ENCODE results near the gene ISCU.

Gene ISCU

GRCh38 chr12:108613548-108613947 is 51.2 kb downstream of the ISCU start:
- TF ChIP-seq CTCF (IDR thresholded peaks at IDR 0.05) = no peak
- H3K27me3 Mint-ChIP-seq (ENCODE audit: low read depth, poor library complexity) = peaks cover 20% of the 10 kb centered on the region
- H3K4me3 Mint-ChIP-seq = no peak overlapping the region
- H3K27ac Mint-ChIP-seq = no peak overlapping the region
- peaks cover 7% of the 10 kb centered on the region for H3K9me3 Mint-ChIP-seq
- peaks cover 18% of the 10 kb centered on the region for H3K4me1 Mint-ChIP-seq
- DNase-seq = no peak
- H3K36me3 Mint-ChIP-seq (ENCODE audit: low read depth) = no peaks in the 10 kb centered on the region

- no peak for TF ChIP-seq CTCF (IDR thresholded peaks at IDR 0.05)
- no peak for DNase-seq
- Mint-ChIP-seq H3K9me3 (peaks cover 7% of the 10 kb centered on the region), H3K4me3 (no peak overlapping the region), H3K4me1 (peaks cover 22% of the 10 kb centered on the region), H3K36me3 (ENCODE audit: low read depth) (no peaks in the 10 kb centered on the region), H3K27ac (no peak overlapping the region), H3K27me3 (ENCODE audit: low read depth, poor library complexity) (peaks cover 22% of the 10 kb centered on the region)
Observed at GRCh38 chr12:108614041-108614440, 51.6 kb downstream of the ISCU start.

- Mint-ChIP-seq H3K27me3 (ENCODE audit: low read depth, poor library complexity) (peaks cover 26% of the 10 kb centered on the region), H3K4me1 (peaks cover 22% of the 10 kb centered on the region), H3K36me3 (ENCODE audit: low read depth) (no peaks in the 10 kb centered on the region), H3K9me3 (peaks cover 7% of the 10 kb centered on the region), H3K27ac (no peak overlapping the region), H3K4me3 (no peak overlapping the region)
- TF ChIP-seq CTCF (IDR thresholded peaks at IDR 0.05) = no peak
- no peak for DNase-seq
Observed at GRCh38 chr12:108614639-108615038, 52.2 kb downstream of the ISCU start.

- Mint-ChIP-seq H3K27me3 (ENCODE audit: low read depth, poor library complexity) (peaks cover 29% of the 10 kb centered on the region), H3K27ac (no peak overlapping the region), H3K36me3 (ENCODE audit: low read depth) (no peaks in the 10 kb centered on the region), H3K4me3 (no peak overlapping the region), H3K4me1 (peaks cover 18% of the 10 kb centered on the region), H3K9me3 (peaks cover 7% of the 10 kb centered on the region)
- no peak for TF ChIP-seq CTCF (IDR thresholded peaks at IDR 0.05)
- no peak for DNase-seq
Observed at GRCh38 chr12:108615918-108616317, 53.5 kb downstream of the ISCU start.

GRCh38 chr12:108616359-108616758 is 54.0 kb downstream of the ISCU start:
- Mint-ChIP-seq H3K36me3 (ENCODE audit: low read depth) (no peaks in the 10 kb centered on the region), H3K9me3 (peaks cover 7% of the 10 kb centered on the region), H3K27me3 (ENCODE audit: low read depth, poor library complexity) (peaks cover 29% of the 10 kb centered on the region), H3K4me3 (no peak overlapping the region), H3K27ac (peak overlapping the region; percentile 59), H3K4me1 (peaks cover 18% of the 10 kb centered on the region)
- DNase-seq = no peak
- TF ChIP-seq CTCF (IDR thresholded peaks at IDR 0.05) = no peak

- no peak for TF ChIP-seq CTCF (IDR thresholded peaks at IDR 0.05)
- no peak for DNase-seq
Observed at GRCh38 chr12:108616941-108617858, 54.8 kb downstream of the ISCU start.

More at GRCh38 chr12:108616941-108617858, 54.8 kb downstream of the ISCU start:
- Mint-ChIP-seq H3K36me3 (ENCODE audit: low read depth) (no peaks in the 10 kb centered on the region), H3K27ac (no peak overlapping the region), H3K9me3 (peaks cover 7% of the 10 kb centered on the region), H3K27me3 (ENCODE audit: low read depth, poor library complexity) (peaks cover 29% of the 10 kb centered on the region), H3K4me3 (no peak overlapping the region), H3K4me1 (peaks cover 21% of the 10 kb centered on the region)

Data from nephron progenitor cell (in vitro differentiated cells).